WTC11 (cell line): ENCODE measurements around the gene CLDN25. TPM values are rescaled to one million over a fixed set of nuclear protein-coding genes. Genes with fewer than 3 reads are reported as not detected.

ENCODE experiments used
- ATF6 ChIP-seq: sonication (generic); formaldehyde crosslinking; IDR thresholded peaks from 2 replicates; pipeline ENCODE4 v1.8.1; 2023; ENCODE audit warnings: mild to moderate bottlenecking, missing genetic modification reagents
- E2F1 ChIP-seq: sonication (generic); formaldehyde crosslinking; IDR thresholded peaks from 2 replicates; pipeline ENCODE4 v1.8.0; 2022; ENCODE audit warnings: mild to moderate bottlenecking, missing genetic modification reagents
- FOXJ3 ChIP-seq: sonication (generic); formaldehyde crosslinking; IDR thresholded peaks from 2 replicates; pipeline ENCODE4 v1.9.0; 2021; ENCODE audit warnings: missing genetic modification reagents, mild to moderate bottlenecking, borderline replicate concordance
- HMGXB4 ChIP-seq: sonication (generic); formaldehyde crosslinking; IDR thresholded peaks from 2 replicates; pipeline ENCODE4 v1.8.1; 2023; ENCODE audit warnings: mild to moderate bottlenecking, moderate library complexity, missing genetic modification reagents
- MAX ChIP-seq: sonication (generic); formaldehyde crosslinking; IDR thresholded peaks from 2 replicates; pipeline ENCODE4 v1.8.0; 2022; ENCODE audit warnings: mild to moderate bottlenecking, missing genetic modification reagents
- PRDM15 ChIP-seq: sonication (generic); formaldehyde crosslinking; IDR thresholded peaks from 2 replicates; pipeline ENCODE4 v1.8.0; 2022; ENCODE audit warnings: missing genetic modification reagents
- RORB ChIP-seq: fragments of 250-450 bp; sonication (Bioruptor Pico); IDR thresholded peaks from 2 replicates; pipeline ENCODE4 v1.9.0; 2021; ENCODE audit warnings: mild to moderate bottlenecking
- SMAD4 ChIP-seq: sonication (generic); formaldehyde crosslinking; IDR thresholded peaks from 2 replicates; pipeline ENCODE4 v1.8.0; 2022; ENCODE audit warnings: mild to moderate bottlenecking, missing genetic modification reagents
- STAT6 ChIP-seq: sonication (generic); formaldehyde crosslinking; conservative IDR thresholded peaks from 2 replicates; pipeline ENCODE4 v1.8.1; 2023; ENCODE audit warnings: mild to moderate bottlenecking, low read depth, missing genetic modification reagents, moderate library complexity
- TEAD1 ChIP-seq: sonication (generic); formaldehyde crosslinking; IDR thresholded peaks from 2 replicates; pipeline ENCODE4 v1.8.0; 2022; ENCODE audit warnings: mild to moderate bottlenecking, missing genetic modification reagents
- USF2 ChIP-seq: sonication (generic); formaldehyde crosslinking; IDR thresholded peaks from 2 replicates; pipeline ENCODE4 v1.8.1; 2023; ENCODE audit warnings: mild to moderate bottlenecking, missing genetic modification reagents, moderate library complexity
- ZBTB43 ChIP-seq: sonication (generic); formaldehyde crosslinking; IDR thresholded peaks from 2 replicates; pipeline ENCODE4 v1.8.1; 2023; ENCODE audit warnings: mild to moderate bottlenecking, missing genetic modification reagents
- ZNF512 ChIP-seq: sonication (generic); formaldehyde crosslinking; IDR thresholded peaks from 2 replicates; pipeline ENCODE4 v1.8.1; 2022; ENCODE audit warnings: missing genetic modification reagents, borderline replicate concordance
- ZNF532 ChIP-seq: fragments of 250-450 bp; sonication (Bioruptor Pico); IDR thresholded peaks from 2 replicates; pipeline ENCODE4 v1.9.0; 2021; ENCODE audit warnings: mild to moderate bottlenecking, borderline replicate concordance
- ZNF671 ChIP-seq: fragments of 250-450 bp; sonication (Bioruptor Pico); IDR thresholded peaks from 2 replicates; pipeline ENCODE4 v1.8.0; 2021; ENCODE audit warnings: mild to moderate bottlenecking
- total RNA-seq: library from RNA; stranded (reverse); gene quantifications from 3 replicates; pipeline ENCODE4 v1.2.3, GENCODE V29; 2021

The CLDN25 gene
- total RNA-seq, 1 experiment from 2014 or later = not detected

GRCh38 chr11:113773416-113774173 lies 6.0 kb upstream of the CLDN25 start, which contains the start of gene ZW10 (continued):
- TF ChIP-seq STAT6 (CRISPR knock-in tag) (no peak), ZBTB43 (no peak), E2F1 (CRISPR knock-in tag) (no peak), ZNF512 (CRISPR knock-in tag) (no peak), USF2 (CRISPR knock-in tag) (no peak), ZNF532 (CRISPR knock-in tag) (no peak), PRDM15 (CRISPR knock-in tag) (0 out of 2 replicates have a peak, but pooled peaks have one; percentile 26), RORB (CRISPR knock-in tag) (no peak), HMGXB4 (CRISPR knock-in tag) (peak; percentile 95), FOXJ3 (no peak), MAX (CRISPR knock-in tag) (peak; percentile 69), ZNF671 (CRISPR knock-in tag) (no peak), ATF6 (CRISPR knock-in tag) (no peak), SMAD4 (CRISPR knock-in tag) (no peak), TEAD1 (CRISPR knock-in tag) (0 out of 2 replicates have a peak, but pooled peaks have one; percentile 48)
